ENCODE data around the gene CCNB2. TPM values are rescaled to one million over a fixed set of nuclear protein-coding genes. Genes with fewer than 3 reads are reported as not detected.

The CCNB2 gene
- polyA plus RNA-seq, 1 donor from 2014 or later: 4.4 TPM

DNA sequence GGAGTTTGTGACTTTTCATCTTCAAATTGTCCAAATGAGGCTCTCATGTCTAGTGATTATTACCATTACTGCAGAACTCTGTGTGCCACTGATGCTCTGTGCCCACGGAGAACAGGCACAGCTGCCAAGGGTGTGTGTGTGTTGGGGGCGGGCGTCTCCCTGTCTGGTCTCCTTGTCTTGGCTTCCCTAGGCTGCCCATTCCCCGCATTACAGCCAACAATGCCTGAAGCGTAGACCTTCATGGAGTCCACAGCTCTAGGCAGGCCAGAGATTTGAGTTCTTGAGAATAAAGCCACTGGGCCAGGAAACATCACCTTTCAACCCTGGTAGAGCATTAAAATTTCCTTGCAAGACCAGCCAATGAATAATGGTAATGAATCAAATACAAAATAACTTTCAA lies 42.7 kb downstream of the CCNB2 start:
- Histone ChIP-seq H3F3A (ENCODE audit: insufficient read depth, low read length, poor library complexity, severe bottlenecking) (no peaks in the 10 kb centered on the region), H3K4me3 (ENCODE audit: low read length) (no peak overlapping the region), H3K36me3 (ENCODE audit: insufficient read depth, low read length) (no peaks in the 10 kb centered on the region), H3K27me3 (ENCODE audit: insufficient read depth, low read depth, low read length) (no peaks in the 10 kb centered on the region), H3K9ac (ENCODE audit: low read length) (no peak overlapping the region), H4K20me1 (ENCODE audit: insufficient read depth) (no peaks in the 10 kb centered on the region), H3K4me2 (ENCODE audit: low read length) (no peak overlapping the region), H2AFZ (ENCODE audit: low read depth, low read length) (no peak overlapping the region), H3K9me3 (ENCODE audit: low read length) (no peaks in the 10 kb centered on the region), H3K79me2 (replicated peaks; ENCODE audit: insufficient read depth, low read length) (no peaks in the 10 kb centered on the region), H3K27ac (ENCODE audit: low read length) (no peak overlapping the region), H3K9me2 (ENCODE audit: insufficient read depth, low read length) (no peaks in the 10 kb centered on the region)
- TF ChIP-seq EZH2 (IDR thresholded peaks at IDR 0.05; ENCODE audit: borderline replicate concordance, insufficient read depth, low read length, poor library complexity, severe bottlenecking): no peak
- TF ChIP-seq, protein P1, sequence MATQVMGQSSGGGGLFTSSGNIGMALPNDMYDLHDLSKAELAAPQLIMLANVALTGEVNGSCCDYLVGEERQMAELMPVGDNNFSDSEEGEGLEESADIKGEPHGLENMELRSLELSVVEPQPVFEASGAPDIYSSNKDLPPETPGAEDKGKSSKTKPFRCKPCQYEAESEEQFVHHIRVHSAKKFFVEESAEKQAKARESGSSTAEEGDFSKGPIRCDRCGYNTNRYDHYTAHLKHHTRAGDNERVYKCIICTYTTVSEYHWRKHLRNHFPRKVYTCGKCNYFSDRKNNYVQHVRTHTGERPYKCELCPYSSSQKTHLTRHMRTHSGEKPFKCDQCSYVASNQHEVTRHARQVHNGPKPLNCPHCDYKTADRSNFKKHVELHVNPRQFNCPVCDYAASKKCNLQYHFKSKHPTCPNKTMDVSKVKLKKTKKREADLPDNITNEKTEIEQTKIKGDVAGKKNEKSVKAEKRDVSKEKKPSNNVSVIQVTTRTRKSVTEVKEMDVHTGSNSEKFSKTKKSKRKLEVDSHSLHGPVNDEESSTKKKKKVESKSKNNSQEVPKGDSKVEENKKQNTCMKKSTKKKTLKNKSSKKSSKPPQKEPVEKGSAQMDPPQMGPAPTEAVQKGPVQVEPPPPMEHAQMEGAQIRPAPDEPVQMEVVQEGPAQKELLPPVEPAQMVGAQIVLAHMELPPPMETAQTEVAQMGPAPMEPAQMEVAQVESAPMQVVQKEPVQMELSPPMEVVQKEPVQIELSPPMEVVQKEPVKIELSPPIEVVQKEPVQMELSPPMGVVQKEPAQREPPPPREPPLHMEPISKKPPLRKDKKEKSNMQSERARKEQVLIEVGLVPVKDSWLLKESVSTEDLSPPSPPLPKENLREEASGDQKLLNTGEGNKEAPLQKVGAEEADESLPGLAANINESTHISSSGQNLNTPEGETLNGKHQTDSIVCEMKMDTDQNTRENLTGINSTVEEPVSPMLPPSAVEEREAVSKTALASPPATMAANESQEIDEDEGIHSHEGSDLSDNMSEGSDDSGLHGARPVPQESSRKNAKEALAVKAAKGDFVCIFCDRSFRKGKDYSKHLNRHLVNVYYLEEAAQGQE (IDR thresholded peaks at IDR 0.05; ENCODE audit: borderline replicate concordance): no peak
- no peak for TF ChIP-seq EP300 (conservative IDR thresholded peaks at IDR 0.05; ENCODE audit: poor library complexity, severe bottlenecking)
- TF ChIP-seq, protein P2, sequence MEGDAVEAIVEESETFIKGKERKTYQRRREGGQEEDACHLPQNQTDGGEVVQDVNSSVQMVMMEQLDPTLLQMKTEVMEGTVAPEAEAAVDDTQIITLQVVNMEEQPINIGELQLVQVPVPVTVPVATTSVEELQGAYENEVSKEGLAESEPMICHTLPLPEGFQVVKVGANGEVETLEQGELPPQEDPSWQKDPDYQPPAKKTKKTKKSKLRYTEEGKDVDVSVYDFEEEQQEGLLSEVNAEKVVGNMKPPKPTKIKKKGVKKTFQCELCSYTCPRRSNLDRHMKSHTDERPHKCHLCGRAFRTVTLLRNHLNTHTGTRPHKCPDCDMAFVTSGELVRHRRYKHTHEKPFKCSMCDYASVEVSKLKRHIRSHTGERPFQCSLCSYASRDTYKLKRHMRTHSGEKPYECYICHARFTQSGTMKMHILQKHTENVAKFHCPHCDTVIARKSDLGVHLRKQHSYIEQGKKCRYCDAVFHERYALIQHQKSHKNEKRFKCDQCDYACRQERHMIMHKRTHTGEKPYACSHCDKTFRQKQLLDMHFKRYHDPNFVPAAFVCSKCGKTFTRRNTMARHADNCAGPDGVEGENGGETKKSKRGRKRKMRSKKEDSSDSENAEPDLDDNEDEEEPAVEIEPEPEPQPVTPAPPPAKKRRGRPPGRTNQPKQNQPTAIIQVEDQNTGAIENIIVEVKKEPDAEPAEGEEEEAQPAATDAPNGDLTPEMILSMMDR (IDR thresholded peaks at IDR 0.05; ENCODE audit: poor library complexity, severe bottlenecking): no peak
- no peak for TF ChIP-seq TAF1 (IDR thresholded peaks at IDR 0.05; ENCODE audit: low read depth)
- no peak for TF ChIP-seq RAD21 (conservative IDR thresholded peaks at IDR 0.05)

DNA sequence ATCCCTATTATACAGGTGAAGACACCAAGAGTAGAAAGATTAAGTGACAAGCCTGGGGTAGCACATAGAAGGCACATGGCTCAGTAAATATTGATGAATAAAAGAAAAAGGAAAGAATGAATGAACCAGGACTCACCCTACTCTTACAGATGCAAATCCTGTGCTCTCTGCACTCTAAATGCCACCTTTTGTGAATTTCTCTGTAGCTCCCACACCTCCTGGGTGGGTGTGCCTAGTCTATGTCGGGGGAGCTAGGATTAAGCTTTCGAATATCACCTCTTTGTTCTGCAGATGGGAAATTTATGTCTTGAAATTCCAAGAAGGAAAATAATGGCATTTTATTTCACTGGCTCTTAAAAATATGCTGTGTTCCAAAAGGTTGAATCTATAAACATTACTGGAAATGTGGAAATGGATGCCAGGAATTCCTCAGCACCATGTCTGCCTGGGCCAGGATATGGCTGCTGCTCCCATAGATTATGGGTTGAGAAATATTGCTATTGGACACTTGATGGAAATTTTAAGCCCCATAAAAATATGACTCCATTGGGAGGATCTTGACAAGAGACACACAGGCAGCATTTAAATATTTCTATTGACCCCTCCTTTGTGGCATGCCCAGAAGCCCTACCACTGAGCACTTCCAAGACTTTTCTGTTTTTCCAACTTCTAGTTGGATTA lies 43.3 kb downstream of the CCNB2 start:
- H3K9ac ChIP-seq (ENCODE audit: low read length): no peak overlapping the region
- no peaks in the 10 kb centered on the region for H3K27me3 ChIP-seq (ENCODE audit: insufficient read depth, low read depth, low read length)
- H3K4me3 ChIP-seq (ENCODE audit: low read length): no peak overlapping the region
- H4K20me1 ChIP-seq (ENCODE audit: insufficient read depth): no peaks in the 10 kb centered on the region
- no peak overlapping the region for H3K4me2 ChIP-seq (ENCODE audit: low read length)
- H3K9me2 ChIP-seq (ENCODE audit: insufficient read depth, low read length): no peaks in the 10 kb centered on the region
- H3F3A ChIP-seq (ENCODE audit: insufficient read depth, low read length, poor library complexity, severe bottlenecking): no peaks in the 10 kb centered on the region
- H3K36me3 ChIP-seq (ENCODE audit: insufficient read depth, low read length): no peaks in the 10 kb centered on the region
- no peaks in the 10 kb centered on the region for H3K79me2 ChIP-seq (replicated peaks; ENCODE audit: insufficient read depth, low read length)
- TF ChIP-seq EP300 (conservative IDR thresholded peaks at IDR 0.05; ENCODE audit: poor library complexity, severe bottlenecking): no peak
- no peak for TF ChIP-seq RAD21 (conservative IDR thresholded peaks at IDR 0.05)
- TF ChIP-seq, protein P1 (IDR thresholded peaks at IDR 0.05; ENCODE audit: borderline replicate concordance): no peak
- no peak for TF ChIP-seq SMC3 (conservative IDR thresholded peaks at IDR 0.05; ENCODE audit: poor library complexity)
- TF ChIP-seq POLR2AphosphoS5 (IDR thresholded peaks at IDR 0.05): no peak
- no peak for TF ChIP-seq EZH2 (IDR thresholded peaks at IDR 0.05; ENCODE audit: borderline replicate concordance, insufficient read depth, low read length, poor library complexity, severe bottlenecking)
- TF ChIP-seq, protein P2 (IDR thresholded peaks at IDR 0.05; ENCODE audit: poor library complexity, severe bottlenecking): no peak
- no peak for TF ChIP-seq TAF1 (IDR thresholded peaks at IDR 0.05; ENCODE audit: low read depth)
- TF ChIP-seq MXI1 (conservative IDR thresholded peaks at IDR 0.05; ENCODE audit: poor library complexity, severe bottlenecking): no peak
- H3K27ac ChIP-seq (ENCODE audit: low read length): no peak overlapping the region
- no peaks in the 10 kb centered on the region for H3K9me3 ChIP-seq (ENCODE audit: low read length)
- no peak overlapping the region for H2AFZ ChIP-seq (ENCODE audit: low read depth, low read length)

Data from neural cell (in vitro differentiated cells).